ENCODE measurements around the gene SYCP2L. TPM values are rescaled to one million over a fixed set of nuclear protein-coding genes. Genes with fewer than 3 reads are reported as not detected.

The SYCP2L gene
- total RNA-seq, 1 donor from 2014 or later = 1.3 TPM

- intact Hi-C loops (cut with DNase I) = no loop called here
- ATAC-seq = peak; percentile 95
- DNase-seq (ENCODE audit: low spot score) = no peak
These were observed 136.2 kb downstream of the SYCP2L start for GRCh38 chr6:11023032-11023431.

Other genes starting within 250 kb of the SYCP2L start
- gene C6orf52, start 192.4 kb upstream of the SYCP2L start, total RNA-seq = 1.1 TPM
- gene PAK1IP1, start 192.1 kb upstream of the SYCP2L start, total RNA-seq = 12.3 TPM
- 79.5 TPM for gene TMEM14C, start 164.0 kb upstream of the SYCP2L start, total RNA-seq
- 58.9 TPM for gene TMEM14B, start 139.2 kb upstream of the SYCP2L start, total RNA-seq
- 0.40 TPM for gene MAK, start 48.5 kb upstream of the SYCP2L start, total RNA-seq
- not detected for gene GCM2, start 5.0 kb upstream of the SYCP2L start, total RNA-seq
- 2.9 TPM for gene ELOVL2, start 157.3 kb downstream of the SYCP2L start, total RNA-seq
- 17.2 TPM for gene SMIM13, start 206.8 kb downstream of the SYCP2L start, total RNA-seq
- 0.22 TPM for gene ERVFRD-1, start 224.7 kb downstream of the SYCP2L start, total RNA-seq